ENCODE data around the gene MED15.

DNA sequence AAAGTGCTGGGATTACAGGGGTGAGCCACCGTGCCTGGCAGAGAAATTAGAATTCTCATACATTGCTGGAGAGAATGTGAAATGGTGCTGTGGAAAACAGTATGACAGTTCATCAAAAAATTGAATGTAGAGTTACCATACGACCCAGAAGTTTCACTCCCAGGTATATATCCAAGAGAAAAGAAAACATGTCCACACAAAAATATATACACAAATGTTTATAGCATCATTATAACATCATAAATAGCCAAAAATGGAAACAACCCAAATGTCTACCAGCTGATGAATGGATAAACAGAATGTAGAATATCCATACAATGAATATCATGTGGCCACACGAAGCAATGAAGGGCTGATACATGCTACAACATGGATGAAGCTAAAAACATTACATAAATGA lies 34.6 kb downstream of the MED15 start:
- TF ChIP-seq, protein P1, sequence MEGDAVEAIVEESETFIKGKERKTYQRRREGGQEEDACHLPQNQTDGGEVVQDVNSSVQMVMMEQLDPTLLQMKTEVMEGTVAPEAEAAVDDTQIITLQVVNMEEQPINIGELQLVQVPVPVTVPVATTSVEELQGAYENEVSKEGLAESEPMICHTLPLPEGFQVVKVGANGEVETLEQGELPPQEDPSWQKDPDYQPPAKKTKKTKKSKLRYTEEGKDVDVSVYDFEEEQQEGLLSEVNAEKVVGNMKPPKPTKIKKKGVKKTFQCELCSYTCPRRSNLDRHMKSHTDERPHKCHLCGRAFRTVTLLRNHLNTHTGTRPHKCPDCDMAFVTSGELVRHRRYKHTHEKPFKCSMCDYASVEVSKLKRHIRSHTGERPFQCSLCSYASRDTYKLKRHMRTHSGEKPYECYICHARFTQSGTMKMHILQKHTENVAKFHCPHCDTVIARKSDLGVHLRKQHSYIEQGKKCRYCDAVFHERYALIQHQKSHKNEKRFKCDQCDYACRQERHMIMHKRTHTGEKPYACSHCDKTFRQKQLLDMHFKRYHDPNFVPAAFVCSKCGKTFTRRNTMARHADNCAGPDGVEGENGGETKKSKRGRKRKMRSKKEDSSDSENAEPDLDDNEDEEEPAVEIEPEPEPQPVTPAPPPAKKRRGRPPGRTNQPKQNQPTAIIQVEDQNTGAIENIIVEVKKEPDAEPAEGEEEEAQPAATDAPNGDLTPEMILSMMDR (conservative IDR thresholded peaks at IDR 0.05; ENCODE audit: low read length): no peak
- TF ChIP-seq EZH2phosphoT487 (IDR thresholded peaks at IDR 0.05; ENCODE audit: borderline replicate concordance): no peak
